PC-9 (cell line): ENCODE results near the gene PRIM2. TPM values are rescaled to one million over a fixed set of nuclear protein-coding genes. Genes with fewer than 3 reads are reported as not detected.
"Not testable (repeated sequence)": the region's sequence is repeated elsewhere in the genome, so short reads cannot be mapped to it uniquely, and the experiment has no call there.

ENCODE experiments used
- BruUV-seq: library from RNA; stranded (reverse); fragments of 400-500 nt; replicated peaks from 2 replicates; lab custom pipeline; 2021; lab: Mats Ljungman, UMichigan
- CTCF ChIA-PET: fragments of 300-600 bp; sonication (Branson Sonifier 250); formaldehyde crosslinking; loops from one replicate; lab custom pipeline; 2022; ENCODE audit warnings: antibody characterized with exemption; lab: Charles Lee
- POLR2A ChIA-PET: fragments of 300-600 bp; sonication (Branson Sonifier 250); formaldehyde crosslinking; loops from one replicate; lab custom pipeline; 2022; ENCODE audit warnings: antibody characterized with exemption; ENCODE audit not compliant: unreplicated experiment; lab: Charles Lee
- DNase-seq, 2 experiments: peaks; one replicate each; pipeline versions ENCODE4 v3.0.0 to v3.0.0-alpha.2; 2015 to 2022; ENCODE audit warnings: mixed read lengths in 1 of 2
- H2AFZ ChIP-seq: fragments of 200-600 bp; sonication (generic); 2 replicates; pipeline ENCODE4 v1.8.1; 2017; ENCODE audit warnings: antibody characterized with exemption
- H3F3A ChIP-seq: fragments of 200-600 bp; sonication (generic); 2 replicates; pipeline ENCODE4 v1.8.1; 2017; ENCODE audit warnings: antibody characterized with exemption, mild to moderate bottlenecking, low read depth; ENCODE audit not compliant: insufficient read depth
- H3K27ac ChIP-seq: fragments of 200-600 bp; sonication (generic); 2 replicates; pipeline ENCODE4 v1.6.1; 2016; ENCODE audit warnings: mixed run types
- H3K27me3 ChIP-seq: fragments of 200-600 bp; sonication (generic); 2 replicates; pipeline ENCODE4 v1.6.1; 2016; ENCODE audit warnings: low read depth, mixed run types; ENCODE audit not compliant: insufficient read depth
- H3K36me3 ChIP-seq: fragments of 200-600 bp; sonication (generic); 2 replicates; pipeline ENCODE4 v1.6.1; 2016; ENCODE audit warnings: low read depth, mixed run types
- H3K4me1 ChIP-seq: fragments of 200-600 bp; sonication (generic); replicated peaks from 2 replicates; pipeline ENCODE4 v1.6.1; 2016; ENCODE audit warnings: mixed run types; ENCODE audit not compliant: insufficient read depth
- H3K4me2 ChIP-seq: fragments of 200-600 bp; sonication (generic); 2 replicates; pipeline ENCODE4 v1.6.1; 2017; ENCODE audit warnings: mixed run types
- H3K4me3 ChIP-seq: fragments of 200-600 bp; sonication (generic); 2 replicates; pipeline ENCODE4 v1.6.1; 2016; ENCODE audit warnings: mixed run types
- H3K79me2 ChIP-seq: fragments of 200-600 bp; sonication (generic); 2 replicates; pipeline ENCODE4 v1.6.1; 2017; ENCODE audit warnings: low read depth, mixed run types
- H3K9me2 ChIP-seq: fragments of 200-600 bp; sonication (generic); 2 replicates; pipeline ENCODE4 v1.8.1; 2017; ENCODE audit warnings: mild to moderate bottlenecking; ENCODE audit not compliant: insufficient read depth
- H3K9me3 ChIP-seq: fragments of 200-600 bp; sonication (generic); 2 replicates; pipeline ENCODE4 v1.8.1; 2016; ENCODE audit warnings: low read depth; ENCODE audit not compliant: insufficient read depth
- H4K20me1 ChIP-seq: fragments of 200-600 bp; sonication (generic); 2 replicates; pipeline ENCODE4 v1.8.1; 2017; ENCODE audit not compliant: insufficient read depth
- intact Hi-C: fragments of 100-400 bp; cut with micrococcal nuclease; formaldehyde crosslinking; loops from one replicate; pipeline ENCODE4 v1.10.0; 2022; ENCODE audit not compliant: unreplicated experiment
- total RNA-seq: library from RNA; stranded (reverse); gene quantifications from 2 replicates; pipeline ENCODE4 v1.2.3, GENCODE V29; 2021

Gene PRIM2
- total RNA-seq, 1 experiment from 2014 or later = 33.3 TPM

GRCh38 chr6:57610612-57611011 is 293.2 kb downstream of the PRIM2 start:
- POLR2A ChIA-PET, intact Hi-C loops, H3K27me3 ChIP-seq, H3K9me3 ChIP-seq, CTCF ChIA-PET, H2AFZ ChIP-seq, H3K4me2 ChIP-seq, H3K36me3 ChIP-seq, H3K4me1 ChIP-seq, H3K4me3 ChIP-seq, H4K20me1 ChIP-seq, DNase-seq, BruUV-seq, H3F3A ChIP-seq, H3K9me2 ChIP-seq, H3K79me2 ChIP-seq, H3K27ac ChIP-seq: not testable (repeated sequence)

- H4K20me1 ChIP-seq, H3K4me3 ChIP-seq, POLR2A ChIA-PET, intact Hi-C loops, H3K4me2 ChIP-seq, H2AFZ ChIP-seq, H3K9me2 ChIP-seq, H3F3A ChIP-seq, CTCF ChIA-PET, H3K79me2 ChIP-seq, H3K4me1 ChIP-seq, BruUV-seq, H3K27me3 ChIP-seq, DNase-seq, H3K9me3 ChIP-seq, H3K36me3 ChIP-seq, H3K27ac ChIP-seq: not testable (repeated sequence)
These were observed 301.5 kb downstream of the PRIM2 start for GRCh38 chr6:57618959-57619358.

- H3K4me2 ChIP-seq, H4K20me1 ChIP-seq, H3K27me3 ChIP-seq, CTCF ChIA-PET, H2AFZ ChIP-seq, POLR2A ChIA-PET, H3K27ac ChIP-seq, BruUV-seq, H3K4me1 ChIP-seq, H3K79me2 ChIP-seq, H3K36me3 ChIP-seq, DNase-seq, H3K4me3 ChIP-seq, H3F3A ChIP-seq, H3K9me3 ChIP-seq, H3K9me2 ChIP-seq, intact Hi-C loops: not testable (repeated sequence)
These were observed 314.3 kb downstream of the PRIM2 start for GRCh38 chr6:57631773-57632172.

GRCh38 chr6:57658526-57658925 is 341.1 kb downstream of the PRIM2 start:
- H3K4me3 ChIP-seq, H3K4me1 ChIP-seq, H4K20me1 ChIP-seq, BruUV-seq, DNase-seq, H3K27ac ChIP-seq, H3K4me2 ChIP-seq, H3K79me2 ChIP-seq, H3K9me2 ChIP-seq, H3F3A ChIP-seq, H3K9me3 ChIP-seq, H3K27me3 ChIP-seq, POLR2A ChIA-PET, H2AFZ ChIP-seq, intact Hi-C loops, H3K36me3 ChIP-seq, CTCF ChIA-PET: not testable (repeated sequence)

GRCh38 chr6:57659794-57660193 is 342.4 kb downstream of the PRIM2 start:
- CTCF ChIA-PET, H3K9me3 ChIP-seq, H3K27me3 ChIP-seq, H3K4me1 ChIP-seq, H3K9me2 ChIP-seq, H3K27ac ChIP-seq, H3K36me3 ChIP-seq, DNase-seq, BruUV-seq, H4K20me1 ChIP-seq, H3K4me3 ChIP-seq, intact Hi-C loops, H3K79me2 ChIP-seq, H2AFZ ChIP-seq, H3K4me2 ChIP-seq, H3F3A ChIP-seq, POLR2A ChIA-PET: not testable (repeated sequence)

GRCh38 chr6:57660940-57661339 is 343.5 kb downstream of the PRIM2 start:
- H3K79me2 ChIP-seq, DNase-seq, H3K36me3 ChIP-seq, intact Hi-C loops, H2AFZ ChIP-seq, BruUV-seq, H4K20me1 ChIP-seq, H3K27ac ChIP-seq, H3K9me3 ChIP-seq, H3K4me2 ChIP-seq, POLR2A ChIA-PET, H3K9me2 ChIP-seq, H3K27me3 ChIP-seq, H3F3A ChIP-seq, CTCF ChIA-PET, H3K4me3 ChIP-seq, H3K4me1 ChIP-seq: not testable (repeated sequence)

GRCh38 chr6:57668108-57668507 is 350.7 kb downstream of the PRIM2 start:
- H4K20me1 ChIP-seq, H3K9me3 ChIP-seq, POLR2A ChIA-PET, intact Hi-C loops, H3K4me1 ChIP-seq, DNase-seq, H3K79me2 ChIP-seq, CTCF ChIA-PET, H3K27me3 ChIP-seq, H3K4me2 ChIP-seq, H3K4me3 ChIP-seq, BruUV-seq, H3K27ac ChIP-seq, H3K36me3 ChIP-seq, H3F3A ChIP-seq, H2AFZ ChIP-seq, H3K9me2 ChIP-seq: not testable (repeated sequence)

- H3K4me1 ChIP-seq, H3F3A ChIP-seq, H3K79me2 ChIP-seq, H3K9me3 ChIP-seq, H3K27me3 ChIP-seq, H3K36me3 ChIP-seq, H3K4me3 ChIP-seq, CTCF ChIA-PET, intact Hi-C loops, POLR2A ChIA-PET, H3K9me2 ChIP-seq, H3K27ac ChIP-seq, H4K20me1 ChIP-seq, BruUV-seq, H2AFZ ChIP-seq, H3K4me2 ChIP-seq, DNase-seq: not testable (repeated sequence)
These were observed 353.8 kb downstream of the PRIM2 start for GRCh38 chr6:57671237-57671636.
